GM19238 (cell line): ENCODE results near the gene SPATA45.
"Not testable (repeated sequence)": the region's sequence is repeated elsewhere in the genome, so short reads cannot be mapped to it uniquely, and the experiment has no call there.

ENCODE experiments used
- DNase-seq: peaks from one replicate; pipeline ENCODE4 v3.0.0; 2011; ENCODE audit warnings: low spot score; ENCODE audit not compliant: insufficient read length

The SPATA45 gene

GRCh38 chr1:212847549-212847948 is at the start of gene SPATA45:
Gene SPATA45, minus strand, starts transcription at chr1:212847649. Its CDS starts 11,500 bp downstream, at chr1:212836149.
- DNase-seq, result no peak

DNA sequence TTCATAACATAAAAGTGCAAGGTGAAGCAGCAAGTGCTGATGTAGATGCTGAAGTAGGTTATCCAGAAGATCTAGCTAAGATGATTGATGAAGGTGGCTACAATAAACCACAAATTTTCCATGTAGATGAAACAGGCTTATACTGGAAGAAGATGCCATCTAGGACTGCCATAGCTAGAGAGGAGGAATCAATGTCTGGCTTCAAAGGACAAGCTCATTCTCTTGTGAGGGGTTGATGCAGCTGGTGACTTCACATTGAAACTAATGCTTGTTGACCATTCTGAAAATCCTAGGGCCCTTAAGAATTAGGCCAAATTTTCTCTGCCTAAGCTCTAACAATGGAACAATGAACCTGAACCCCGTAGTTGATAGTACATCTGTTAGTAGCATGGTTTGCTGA is 44.7 kb upstream of the SPATA45 start:
- no peak for DNase-seq

GRCh38 chr1:212884592-212884991 is 37.1 kb upstream of the SPATA45 start:
- no peak for DNase-seq

DNA sequence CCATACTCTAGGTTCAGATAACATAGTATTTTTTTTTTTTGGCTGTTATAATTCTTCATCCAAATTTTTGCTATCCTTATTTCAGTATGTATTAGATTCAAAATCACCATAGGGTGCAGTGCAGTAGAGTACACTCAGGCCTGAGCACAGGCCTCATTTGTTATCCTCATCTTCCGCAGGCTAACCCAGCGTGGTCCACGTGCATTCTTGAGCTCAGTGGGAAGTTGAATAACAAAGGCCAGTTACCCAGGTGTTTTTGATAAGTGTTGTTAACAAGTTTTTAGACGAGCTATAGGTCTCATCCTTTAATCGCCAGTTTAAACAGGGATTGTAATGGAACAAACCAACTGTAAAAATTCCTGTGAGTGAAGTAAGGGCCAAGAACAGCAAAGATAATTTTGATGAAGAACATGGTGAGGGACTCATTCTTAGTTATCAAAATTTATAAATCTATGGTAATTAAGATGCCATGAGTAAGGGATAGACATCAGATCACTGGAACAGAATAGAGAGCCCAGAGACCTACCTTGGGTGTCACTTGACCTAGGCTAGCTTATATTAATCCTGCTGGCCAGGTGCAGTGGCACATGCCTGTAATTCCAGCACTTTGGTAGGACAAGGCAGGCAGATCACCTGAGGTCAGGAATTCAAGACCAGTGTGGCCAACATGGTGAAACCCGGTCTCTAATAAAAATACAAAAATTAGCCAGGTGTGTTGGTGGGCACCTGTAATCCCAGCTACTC is 32.7 kb upstream of the SPATA45 start:
- no peak for DNase-seq

- DNase-seq, result no peak
Observed at GRCh38 chr1:212878418-212878817, 31.0 kb upstream of the SPATA45 start.

GRCh38 chr1:212873518-212873917 is 26.1 kb upstream of the SPATA45 start:
- no peak for DNase-seq

- no peak for DNase-seq
Observed at GRCh38 chr1:212871976-212872375, 24.5 kb upstream of the SPATA45 start.

- DNase-seq, result no peak
Observed at GRCh38 chr1:212867192-212867591, 19.7 kb upstream of the SPATA45 start.

DNA sequence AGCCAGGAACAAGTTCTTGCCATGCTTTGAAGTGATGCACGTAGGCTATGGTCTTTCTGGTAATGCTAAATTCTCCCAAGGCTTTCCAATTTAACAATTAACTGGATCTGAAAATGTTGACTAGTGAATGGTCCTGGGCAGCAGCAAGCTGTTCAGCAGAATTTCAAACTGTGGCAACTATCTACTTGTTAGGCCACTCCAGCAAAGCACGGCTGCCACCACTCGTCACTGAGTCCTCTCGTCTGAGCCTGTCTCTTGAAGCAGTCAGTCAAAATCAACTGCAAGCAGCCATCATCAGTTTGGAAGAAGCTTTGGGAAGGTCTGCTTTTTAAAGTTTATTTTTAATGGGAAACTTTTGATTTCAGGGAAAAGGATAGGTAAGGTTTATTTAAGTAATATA is 16.8 kb upstream of the SPATA45 start:
- no peak for DNase-seq

GRCh38 chr1:212863345-212863744 is 15.9 kb upstream of the SPATA45 start:
- DNase-seq, result not testable (repeated sequence)

- DNase-seq, result no peak
Observed at GRCh38 chr1:212862111-212862690, 14.8 kb upstream of the SPATA45 start.

DNA sequence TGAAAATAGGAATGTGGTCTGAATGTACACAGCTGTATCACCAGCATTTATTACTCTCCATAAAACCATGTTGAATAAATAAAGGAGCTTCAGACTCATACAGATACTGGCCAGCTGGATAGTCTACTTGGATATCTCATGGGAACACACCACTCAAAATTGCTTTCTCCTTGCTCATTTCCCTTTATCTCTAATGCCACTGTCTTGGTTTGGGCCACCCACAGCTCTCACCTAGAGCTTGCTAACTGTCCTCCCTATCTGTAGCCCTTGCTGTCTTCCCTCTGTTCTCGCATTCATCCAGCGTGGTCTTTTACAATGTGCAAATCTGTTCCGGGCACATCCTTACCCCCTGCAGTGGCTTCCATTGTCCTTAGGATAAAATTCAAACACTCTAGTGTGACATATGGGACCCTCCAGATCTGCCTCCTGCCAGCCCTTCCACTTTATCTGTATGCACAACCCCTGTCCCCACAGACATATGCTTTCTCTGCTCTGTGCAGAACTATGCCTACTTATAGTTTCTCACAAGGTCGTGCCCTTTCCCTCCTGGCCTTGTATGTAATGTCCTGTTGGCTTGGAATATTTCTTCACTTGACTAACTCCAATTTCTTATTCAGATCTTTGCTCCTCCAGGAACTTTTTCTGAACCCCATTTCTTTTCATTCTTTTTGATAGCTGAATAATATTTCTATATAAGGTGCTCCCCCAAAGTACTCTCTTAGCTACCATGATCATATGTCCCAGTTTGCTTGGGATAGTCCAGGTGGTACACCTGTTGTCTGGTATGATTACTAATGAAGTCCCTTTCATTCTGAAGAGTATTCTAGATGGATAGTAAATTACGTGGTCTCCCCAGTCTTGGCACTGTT is 13.5 kb upstream of the SPATA45 start:
- DNase-seq, result no peak

GRCh38 chr1:212858461-212859265 is 11.2 kb upstream of the SPATA45 start:
- DNase-seq, result peak; percentile 19

- peak; percentile 94 for DNase-seq
Observed at GRCh38 chr1:212857992-212858460, 10.6 kb upstream of the SPATA45 start, which contains the start of gene FLVCR1. Gene FLVCR1, plus strand, starts transcription at chr1:212858275. Its CDS starts 178 bp downstream, at chr1:212858453.

- no peak for DNase-seq
Observed at GRCh38 chr1:212856755-212857154, 9.3 kb upstream of the SPATA45 start.

- no peak for DNase-seq
Observed at GRCh38 chr1:212853658-212854057, 6.2 kb upstream of the SPATA45 start.

GRCh38 chr1:212852105-212852688 is 4.7 kb upstream of the SPATA45 start:
- DNase-seq, result no peak

DNA sequence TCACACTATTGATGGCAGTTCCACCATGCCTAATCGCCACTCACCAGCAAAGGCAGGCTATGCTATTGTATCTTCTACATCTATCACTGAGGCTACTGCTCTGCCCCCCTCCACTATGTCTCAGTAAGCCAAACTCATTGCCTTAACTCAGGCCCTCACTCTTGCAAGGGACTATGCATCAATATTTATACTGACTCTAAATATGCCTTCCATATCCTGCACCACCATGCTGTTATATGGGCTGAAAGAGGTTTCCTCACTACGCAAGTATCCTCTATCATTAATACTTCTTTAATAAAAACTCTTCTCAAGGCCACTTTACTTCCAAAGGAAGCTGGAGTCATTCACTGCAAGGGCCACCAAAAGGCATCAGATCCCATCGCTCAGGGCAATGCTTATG is 2.9 kb downstream of the SPATA45 start:
- DNase-seq, result not testable (repeated sequence)

DNA sequence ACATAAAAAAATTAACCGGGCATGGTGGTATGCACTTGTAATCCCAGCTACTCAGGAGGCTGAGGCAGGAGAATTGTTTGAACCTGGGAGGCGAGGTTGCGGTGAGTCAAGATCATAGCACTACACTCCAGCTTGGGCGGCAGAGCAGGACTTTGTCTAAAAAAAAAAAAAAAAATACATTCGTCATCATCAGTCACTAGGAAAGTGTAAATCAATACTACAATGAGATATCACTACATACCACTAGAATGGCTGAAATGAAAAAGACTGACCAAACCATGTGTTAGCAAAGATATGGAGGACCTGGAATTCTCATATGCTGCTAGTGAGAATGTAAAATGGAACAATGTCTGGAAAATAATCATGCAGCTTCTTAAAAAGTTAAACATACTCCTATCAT is 9.3 kb downstream of the SPATA45 start:
- no peak for DNase-seq
